Measurements from ENCODE around the gene ZFP36L2.

The ZFP36L2 gene

DNA sequence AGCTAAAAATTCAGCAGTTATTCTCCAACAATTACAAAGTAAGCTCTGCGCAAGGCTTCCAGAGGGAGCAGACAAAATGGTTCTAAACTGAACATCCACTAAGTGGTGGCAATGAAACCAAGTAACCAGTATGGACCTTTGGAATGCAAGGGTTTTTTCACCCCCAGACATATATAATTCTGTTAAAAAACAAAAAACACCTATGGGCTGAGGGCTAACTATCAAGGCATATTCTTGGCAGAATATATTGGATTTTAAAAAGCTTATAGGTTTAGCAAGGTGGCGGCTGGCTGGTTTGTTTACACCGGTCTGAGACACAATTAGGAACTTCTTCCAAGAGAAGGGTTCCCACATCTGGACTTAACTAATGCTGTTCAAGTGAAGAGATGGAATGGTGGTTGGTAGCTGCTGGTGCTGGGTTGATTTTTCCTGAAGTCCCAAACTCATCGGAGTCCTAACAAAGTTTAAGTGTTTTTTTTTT, 2.8 kb downstream of the ZFP36L2 start:
- DNase-seq (ENCODE audit: low read depth) = no peak

- no peak for DNase-seq (ENCODE audit: low read depth)
Observed at GRCh38 chr2:43222475-43223309, 3.7 kb downstream of the ZFP36L2 start.

DNA sequence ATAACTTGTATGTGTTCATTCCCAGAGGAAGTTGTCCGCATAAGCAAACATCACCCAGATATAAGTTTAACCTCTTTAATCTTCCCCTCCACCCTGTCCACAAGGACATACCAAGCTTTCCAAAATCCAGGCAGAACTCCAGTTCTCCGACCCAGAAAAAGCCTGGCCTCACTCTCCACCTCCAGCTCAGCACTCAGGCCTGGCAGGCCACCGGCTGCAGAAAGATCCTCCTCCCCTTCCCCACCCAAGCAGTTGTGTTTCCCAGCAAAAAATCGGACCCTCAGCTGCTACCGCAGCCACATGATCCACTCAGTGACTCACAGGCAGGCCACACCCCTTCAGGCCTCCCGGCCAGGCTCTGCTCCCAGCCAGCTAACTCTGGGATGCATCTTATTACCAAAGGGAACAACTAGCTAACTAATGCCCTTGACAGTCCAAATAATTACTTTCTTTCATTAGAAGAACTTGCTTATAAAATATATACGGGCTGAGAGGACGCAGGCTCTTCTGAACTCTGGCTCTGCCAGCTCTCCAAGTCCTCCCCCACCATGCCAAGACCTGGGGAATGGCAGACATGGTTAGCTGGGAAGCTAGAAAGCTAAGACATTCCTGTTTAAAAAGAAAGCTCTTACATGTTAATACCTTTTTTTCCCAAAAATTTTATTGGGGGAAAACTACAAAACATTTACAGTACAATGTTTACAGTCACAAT, 4.5 kb downstream of the ZFP36L2 start:
- peak; percentile 35 for DNase-seq (ENCODE audit: low read depth)

- no peak for DNase-seq (ENCODE audit: low read depth)
Observed at GRCh38 chr2:43221124-43221762, 5.2 kb downstream of the ZFP36L2 start.

GRCh38 chr2:43220760-43221123, 5.7 kb downstream of the ZFP36L2 start:
- no peak for DNase-seq (ENCODE audit: low read depth)

DNA sequence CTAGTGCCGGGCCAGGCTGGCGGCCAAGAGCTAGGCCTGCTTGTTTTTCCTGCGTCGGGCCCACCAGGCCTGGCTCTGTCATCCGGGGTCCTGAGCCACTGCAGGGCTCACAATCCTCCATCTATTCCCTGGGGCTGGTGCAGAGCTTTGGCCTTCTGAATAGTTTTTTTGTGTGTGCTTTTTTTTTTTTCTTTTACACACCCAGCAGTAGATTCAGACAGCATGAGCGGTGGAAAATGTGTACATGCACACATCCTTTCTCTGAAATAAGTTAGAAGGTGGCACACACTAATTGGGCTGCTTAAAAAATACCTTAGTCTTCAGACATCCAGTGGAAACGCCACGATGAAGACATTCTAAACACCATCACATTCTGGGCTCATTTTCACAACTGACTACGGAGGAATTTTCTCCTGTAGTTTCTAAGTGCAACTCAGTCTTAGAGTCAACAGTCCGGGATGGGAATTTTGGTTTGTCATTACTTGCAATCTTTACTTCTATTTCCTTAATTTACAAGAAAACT, 6.1 kb downstream of the ZFP36L2 start:
- DNase-seq (ENCODE audit: low read depth) = no peak

GRCh38 chr2:43219383-43220228, 6.8 kb downstream of the ZFP36L2 start:
- peak; percentile 57 for DNase-seq (ENCODE audit: low read depth)

GRCh38 chr2:43218702-43219382, 7.6 kb downstream of the ZFP36L2 start:
- no peak for DNase-seq (ENCODE audit: low read depth)

DNA sequence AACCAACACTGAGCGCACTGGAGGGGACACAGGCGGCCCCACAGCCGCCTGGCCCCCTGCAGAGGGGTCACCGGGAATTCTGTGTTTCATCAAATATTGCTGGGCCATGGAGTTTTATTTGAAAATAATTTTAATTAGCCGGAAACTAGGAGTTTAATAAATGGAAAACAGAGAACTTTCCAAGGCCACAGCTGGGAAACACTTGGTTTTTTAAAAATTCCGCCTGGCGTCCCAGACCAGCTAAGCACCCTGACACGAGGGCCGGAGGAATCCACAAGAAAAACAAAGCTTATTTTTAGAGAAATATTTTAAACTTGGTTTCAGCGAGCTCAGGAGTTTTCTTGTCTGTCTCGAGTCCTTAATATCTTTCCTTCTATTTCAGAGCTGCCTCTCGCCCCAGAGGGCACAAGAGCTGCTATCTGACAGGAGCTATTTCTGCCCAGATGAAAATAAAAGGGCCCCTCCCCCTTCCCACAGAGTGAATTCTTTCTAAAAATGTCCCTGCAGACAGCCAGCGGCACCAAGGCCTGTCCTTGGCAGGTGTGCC, 8.2 kb downstream of the ZFP36L2 start:
- DNase-seq (ENCODE audit: low read depth) = no peak

DNA sequence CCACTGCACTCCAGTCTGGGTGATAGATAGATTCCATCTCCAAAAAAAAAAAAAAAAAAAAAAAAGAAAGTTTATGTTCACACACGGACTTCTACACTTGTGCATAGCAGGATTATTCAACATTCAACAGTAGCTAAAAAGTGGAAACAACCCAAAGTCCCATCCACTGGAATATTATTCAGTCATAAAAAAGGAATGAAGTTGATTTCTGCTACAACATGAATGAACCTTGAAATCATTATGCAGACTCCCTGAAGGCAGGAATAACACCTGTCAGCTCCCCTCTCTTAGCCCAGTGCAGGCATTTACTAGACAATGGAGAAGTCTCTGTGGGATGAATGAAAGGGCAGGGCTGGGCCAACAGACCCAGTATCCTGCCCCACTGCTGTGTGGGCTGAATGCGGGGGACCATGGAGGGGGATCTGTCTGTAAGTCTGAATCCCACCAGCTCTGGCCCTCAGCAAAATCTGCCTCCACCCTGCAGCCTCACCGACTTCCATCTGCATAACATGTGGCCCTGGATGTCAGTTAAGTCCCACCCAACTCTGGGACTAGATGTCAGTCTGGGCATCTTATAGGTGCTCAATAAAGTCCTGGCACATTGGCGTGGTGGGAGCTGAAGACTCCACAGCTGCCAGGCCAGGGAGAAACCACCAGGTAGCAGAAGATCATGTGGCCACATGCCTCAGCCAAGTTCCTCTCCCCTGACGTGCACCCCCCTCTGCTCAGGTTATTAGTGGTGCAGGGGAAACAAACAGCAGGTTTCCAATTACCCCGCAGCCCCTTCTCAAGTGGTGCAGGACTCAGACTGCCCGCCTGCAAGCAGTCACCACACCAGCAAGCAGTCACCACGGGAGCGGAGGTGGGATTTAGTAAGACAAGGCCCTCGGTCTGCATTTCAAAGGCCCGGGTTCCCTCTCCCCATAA, 8.9 kb downstream of the ZFP36L2 start:
- no peak for DNase-seq (ENCODE audit: low read depth)

DNA sequence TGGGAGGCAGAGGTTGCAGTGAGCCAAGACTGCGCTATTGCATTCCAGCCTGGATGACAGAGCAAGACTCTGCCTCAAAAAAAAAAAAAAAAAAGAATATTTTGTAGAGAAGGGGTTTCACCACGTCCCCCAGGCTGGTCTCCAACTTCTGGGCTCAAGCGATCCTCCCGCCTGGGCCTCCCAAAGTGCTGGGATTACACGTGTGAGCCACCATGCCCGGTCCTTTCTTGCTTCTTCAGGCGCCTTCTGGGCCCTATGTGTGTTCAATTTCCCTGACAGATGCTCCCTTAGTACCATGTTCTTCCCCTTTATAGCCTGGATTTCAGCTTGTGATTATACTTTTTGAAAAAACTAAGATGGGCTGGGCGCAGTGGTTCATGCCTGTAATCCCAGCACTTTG, 9.8 kb downstream of the ZFP36L2 start:
- DNase-seq (ENCODE audit: low read depth) = no peak

DNA sequence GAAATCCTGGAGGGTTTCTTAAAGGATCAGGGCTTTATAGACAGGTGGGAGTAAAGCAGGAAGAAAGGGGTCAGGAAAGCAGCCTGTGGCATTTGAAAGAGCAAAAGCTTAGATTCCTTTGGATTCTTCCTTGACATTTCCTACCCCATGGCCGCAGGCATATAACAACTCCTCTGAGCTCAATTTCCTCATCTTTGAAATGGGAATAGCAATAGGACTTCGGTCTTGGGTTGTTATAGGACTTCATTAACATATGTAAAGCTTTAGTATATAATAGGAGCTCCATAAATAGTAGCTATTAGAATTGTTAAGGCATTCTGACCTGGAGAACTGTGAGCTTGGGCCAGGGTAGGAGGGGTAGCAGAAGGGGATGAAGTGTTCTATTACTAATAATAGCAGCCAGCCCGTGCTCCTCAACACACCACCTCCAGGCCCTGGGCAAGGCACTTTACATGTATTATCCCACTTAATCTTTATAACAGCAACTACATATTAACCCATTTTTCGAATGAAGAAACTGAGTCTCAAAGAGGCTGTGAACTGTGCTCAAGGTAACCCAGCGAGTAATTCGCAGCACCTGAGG, 10.6 kb downstream of the ZFP36L2 start:
- no peak for DNase-seq (ENCODE audit: low read depth)

GRCh38 chr2:43214253-43214652, 12.2 kb downstream of the ZFP36L2 start:
- no peak for DNase-seq (ENCODE audit: low read depth)

DNA sequence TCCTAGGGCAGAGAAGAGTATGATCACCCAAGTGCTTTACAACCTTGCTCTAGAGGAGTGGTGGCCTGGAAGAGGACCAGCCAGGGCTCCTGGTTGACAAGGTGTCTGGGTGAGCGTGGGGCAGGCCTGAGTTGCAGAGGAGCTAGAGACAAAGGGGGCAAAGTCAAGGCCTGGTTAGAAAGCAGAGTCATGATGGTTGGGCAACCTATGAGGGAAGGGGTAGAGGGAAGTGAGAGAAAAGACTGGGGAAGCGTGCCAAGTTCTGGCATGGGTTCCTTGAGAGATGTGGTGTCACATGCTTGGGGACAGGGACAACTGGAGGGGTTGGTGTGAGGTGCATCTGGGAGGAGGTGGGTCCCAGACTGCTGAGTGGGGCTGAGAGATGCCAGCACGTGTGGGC, 13.5 kb downstream of the ZFP36L2 start:
- DNase-seq (ENCODE audit: low read depth) = no peak

- no peak for DNase-seq (ENCODE audit: low read depth)
Observed at GRCh38 chr2:43212216-43212835, 14.1 kb downstream of the ZFP36L2 start.

DNA sequence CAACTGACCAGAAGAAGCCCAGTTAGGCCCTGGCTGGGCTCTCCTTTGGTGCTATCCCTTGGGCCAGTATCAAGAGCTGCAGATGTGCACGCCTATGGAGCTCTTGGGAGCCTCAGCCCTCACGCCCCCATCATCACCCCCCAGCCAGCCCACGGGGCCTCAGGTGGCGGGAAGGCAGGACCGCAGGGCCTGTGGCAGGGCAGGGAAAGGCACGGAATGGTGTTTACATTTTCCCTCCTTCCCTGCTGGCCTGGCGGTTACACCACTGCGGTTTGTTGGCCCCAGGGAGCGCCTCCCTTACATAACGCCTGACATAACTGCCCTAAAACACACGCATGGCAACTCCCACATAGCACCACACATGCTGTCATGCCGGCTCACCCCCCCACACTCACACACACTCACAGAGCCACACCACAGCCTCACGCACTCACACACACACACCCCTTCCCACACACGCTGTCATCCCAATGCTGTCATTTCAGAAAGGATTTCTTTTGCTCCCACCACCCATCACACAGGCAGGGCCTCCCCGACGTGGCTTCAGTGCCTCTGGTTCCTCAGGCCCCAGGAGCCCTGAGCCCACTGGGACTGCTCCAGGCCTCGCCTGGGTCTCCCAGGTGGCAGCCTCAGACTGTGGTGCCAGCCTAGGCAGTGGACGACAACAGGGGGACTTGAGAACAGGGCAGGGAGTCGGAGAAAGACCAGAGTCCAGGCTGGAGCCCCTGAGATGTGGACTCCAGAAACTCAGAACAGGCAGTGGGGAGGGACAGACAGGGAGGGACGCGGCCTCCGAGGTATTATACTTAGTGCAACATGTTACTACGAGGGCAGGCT, 15.7 kb downstream of the ZFP36L2 start:
- no peak for DNase-seq (ENCODE audit: low read depth)

DNA sequence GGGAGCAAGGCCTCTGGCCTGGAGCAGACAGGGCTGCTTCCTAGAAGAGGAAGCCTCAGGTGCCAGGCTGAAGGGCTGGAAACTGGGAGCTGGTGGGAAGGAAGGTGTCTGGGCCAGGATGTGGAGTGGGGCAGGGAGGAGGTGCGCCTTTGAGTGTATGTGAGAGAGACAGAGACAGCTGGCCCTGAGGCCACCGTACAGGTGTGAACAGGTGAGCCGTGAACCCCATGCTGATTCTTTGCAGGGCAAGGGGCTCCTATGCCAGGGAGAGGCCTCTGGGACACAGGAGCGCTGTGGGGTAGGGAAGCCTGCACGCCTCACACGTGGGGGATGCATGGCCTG, 16.3 kb downstream of the ZFP36L2 start:
- no peak for DNase-seq (ENCODE audit: low read depth)

GRCh38 chr2:43209204-43209717, 17.1 kb downstream of the ZFP36L2 start:
- no peak for DNase-seq (ENCODE audit: low read depth)

All from stimulated activated CD8-positive, alpha-beta memory T cell treated with anti-CD3 and anti-CD28 coated beads, Interleukin-15, amount 100 ng/mL, for 24 hours (primary cell).